Measurements from ENCODE around the gene RFC4.

DNA sequence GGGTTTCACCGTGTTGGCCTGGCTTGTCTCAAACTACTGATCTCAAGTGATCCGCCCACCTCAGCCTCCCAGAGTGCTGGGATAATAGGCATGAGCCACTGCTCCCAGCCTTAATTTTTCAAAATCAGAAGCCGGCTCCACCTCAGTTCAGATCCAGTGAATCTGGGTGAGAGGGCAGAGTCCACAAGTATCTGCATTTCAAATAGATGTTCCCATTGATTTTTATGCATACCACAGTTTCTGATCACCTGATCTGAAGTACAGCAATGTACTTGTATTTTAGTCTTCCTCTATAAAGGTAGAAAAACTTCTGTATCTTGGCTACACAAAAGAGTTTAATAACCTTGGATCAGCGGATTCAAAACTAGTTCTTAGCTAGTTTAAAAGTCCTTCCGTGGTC is 27.1 kb downstream of the RFC4 start:
- TF ChIP-seq EZH2 (IDR thresholded peaks at IDR 0.05) (no peak), POLR2AphosphoS5 (IDR thresholded peaks at IDR 0.05; ENCODE audit: borderline replicate concordance, low read depth, low read length) (no peak)
